Muscle layer of duodenum (tissue), 2 donors: ENCODE measurements around the gene CYTH3.

ENCODE experiments used
- H3K27ac ChIP-seq: one replicate; pipeline ENCODE4 v1.7.0; 2013; ENCODE audit warnings: mild to moderate bottlenecking, low read length
- H3K27me3 ChIP-seq: one replicate; pipeline ENCODE4 v1.7.0; 2013; ENCODE audit warnings: low read depth, mild to moderate bottlenecking, control low read depth, low read length
- H3K36me3 ChIP-seq, 2 donors: one replicate each; pipeline ENCODE4 v1.7.0; 2013; ENCODE audit warnings: low read length in 2 of 2, control low read depth in 1 of 2, mild to moderate bottlenecking in 1 of 2; ENCODE audit not compliant: insufficient read depth in 2 of 2, control insufficient read depth in 1 of 2
- H3K4me1 ChIP-seq, 2 donors: one replicate each; pipeline ENCODE4 v1.7.0; 2013; ENCODE audit warnings: low read length in 2 of 2, mild to moderate bottlenecking in 2 of 2, control low read depth in 1 of 2, moderate library complexity in 1 of 2; ENCODE audit not compliant: insufficient read depth in 2 of 2, control insufficient read depth in 1 of 2
- H3K4me3 ChIP-seq, 2 donors: one replicate each; pipeline ENCODE4 v1.7.0; 2013; ENCODE audit warnings: low read length in 2 of 2, low read depth in 1 of 2, mild to moderate bottlenecking in 1 of 2
- H3K9me3 ChIP-seq, 2 donors: one replicate each; pipeline ENCODE4 v1.7.0; 2013; ENCODE audit warnings: low read length in 2 of 2, control low read depth in 1 of 2, mild to moderate bottlenecking in 1 of 2; ENCODE audit not compliant: control insufficient read depth in 1 of 2
- donor health status: healthy.

CYTH3 gene

DNA sequence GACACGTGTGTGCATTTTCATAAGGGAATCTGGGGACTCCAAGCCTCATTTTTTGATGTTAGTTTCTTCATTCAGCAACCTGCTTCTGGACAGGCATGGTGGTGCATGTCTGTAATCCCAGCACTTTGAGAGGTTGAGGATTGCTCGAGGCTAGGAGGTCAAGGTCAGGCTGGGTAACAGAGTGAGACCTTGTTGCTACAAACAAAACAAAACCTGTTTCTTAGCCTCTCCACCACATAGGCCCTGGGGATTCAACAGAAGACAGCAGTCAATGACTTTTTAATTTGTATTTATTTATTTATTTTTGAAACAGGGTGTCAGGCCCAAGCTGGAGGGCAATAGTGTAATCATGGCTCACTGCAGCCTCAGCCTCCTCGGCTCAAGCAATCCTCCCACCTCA, 6.9 kb upstream of the CYTH3 start:
- no peaks in the 10 kb centered on the region for H3K4me1 ChIP-seq
- H3K4me3 ChIP-seq: no peak overlapping the region
- no peaks in the 10 kb centered on the region for H3K36me3 ChIP-seq
- H3K27me3 ChIP-seq: no peaks in the 10 kb centered on the region
- H3K9me3 ChIP-seq: no peaks in the 10 kb centered on the region
- no peak overlapping the region for H3K27ac ChIP-seq

DNA sequence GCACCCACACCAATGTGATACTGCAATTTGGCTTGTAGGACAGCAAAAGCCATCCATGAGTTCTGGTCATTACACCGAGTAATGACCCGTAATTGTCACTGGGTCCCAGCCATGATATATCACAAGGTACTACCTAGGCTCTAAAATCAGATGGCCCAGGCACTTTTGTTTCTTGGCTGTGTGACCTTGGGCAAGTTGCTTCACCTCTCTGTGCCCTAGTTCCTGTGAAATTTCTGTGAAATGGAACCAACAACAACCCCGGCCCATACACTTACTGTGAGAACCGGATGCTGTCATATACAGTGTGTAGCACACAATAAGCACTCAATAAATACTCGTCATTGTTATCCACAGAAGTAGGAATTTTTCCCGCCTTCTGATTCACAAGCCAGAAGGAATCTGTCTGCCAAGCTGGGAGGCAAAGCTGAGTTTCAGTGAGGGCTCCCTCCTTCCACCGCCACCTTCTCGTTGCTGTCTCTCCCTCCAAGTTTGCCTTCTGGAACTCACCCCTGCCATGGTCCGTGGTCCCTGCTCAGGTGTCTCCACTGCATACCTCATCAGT, 6.4 kb upstream of the CYTH3 start:
- Histone ChIP-seq H3K27me3 (no peaks in the 10 kb centered on the region), H3K4me1 (no peaks in the 10 kb centered on the region), H3K4me3 (no peak overlapping the region), H3K27ac (no peak overlapping the region), H3K9me3 (no peaks in the 10 kb centered on the region), H3K36me3 (no peaks in the 10 kb centered on the region)

DNA sequence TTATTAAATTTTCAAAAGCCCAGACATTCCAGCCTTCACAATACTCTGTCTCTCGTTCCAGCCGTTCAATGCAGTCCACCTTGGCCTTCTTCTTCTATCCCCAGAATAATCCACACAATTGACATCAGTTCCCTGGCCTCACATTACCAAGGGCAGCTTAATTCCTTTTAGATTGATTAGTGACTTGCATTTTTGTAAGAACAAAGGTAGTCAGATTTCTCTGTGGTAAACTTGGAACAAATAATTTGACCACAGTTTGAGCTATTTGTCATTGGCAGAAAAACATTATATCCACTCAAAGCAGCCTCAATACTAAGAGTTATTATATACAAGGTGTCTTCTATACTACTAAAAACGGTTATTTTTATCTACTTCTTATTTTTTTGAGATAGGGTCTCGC, 5.1 kb upstream of the CYTH3 start:
- H3K4me3 ChIP-seq: no peak overlapping the region
- H3K36me3 ChIP-seq: no peaks in the 10 kb centered on the region
- no peaks in the 10 kb centered on the region for H3K9me3 ChIP-seq
- no peak overlapping the region for H3K27ac ChIP-seq
- peaks cover 0 to 9% of the 10 kb centered on the region in 2 donors for H3K4me1 ChIP-seq
- no peaks in the 10 kb centered on the region for H3K27me3 ChIP-seq

DNA sequence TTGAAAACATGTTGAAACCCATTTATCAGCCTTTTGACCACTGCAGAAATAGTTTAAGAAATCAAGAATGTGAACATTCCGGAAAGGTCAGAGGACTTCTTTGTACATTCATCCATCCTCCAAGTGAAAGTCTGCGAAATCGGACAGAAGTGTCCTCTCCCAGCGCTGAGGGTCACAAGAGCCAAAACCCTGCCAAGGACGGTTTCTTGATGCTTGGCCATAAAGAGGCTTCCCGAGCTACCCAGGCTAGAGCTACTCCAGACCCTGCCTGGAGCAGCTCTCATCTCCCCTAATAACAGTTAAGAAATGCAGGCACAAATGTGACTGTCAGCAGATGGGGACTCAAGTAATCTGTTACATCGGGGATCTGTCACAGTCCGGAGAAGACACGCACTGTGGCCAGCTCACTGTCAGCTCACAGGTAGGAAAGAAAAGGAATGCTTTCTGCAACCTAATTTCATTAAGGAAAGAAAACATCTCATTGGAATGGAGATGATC, 4.5 kb upstream of the CYTH3 start:
- no peaks in the 10 kb centered on the region for H3K27me3 ChIP-seq
- H3K36me3 ChIP-seq: no peaks in the 10 kb centered on the region
- no peak overlapping the region for H3K4me3 ChIP-seq
- no peak overlapping the region for H3K27ac ChIP-seq
- H3K4me1 ChIP-seq: peaks cover 0 to 9% of the 10 kb centered on the region in 2 donors
- H3K9me3 ChIP-seq: no peaks in the 10 kb centered on the region

DNA sequence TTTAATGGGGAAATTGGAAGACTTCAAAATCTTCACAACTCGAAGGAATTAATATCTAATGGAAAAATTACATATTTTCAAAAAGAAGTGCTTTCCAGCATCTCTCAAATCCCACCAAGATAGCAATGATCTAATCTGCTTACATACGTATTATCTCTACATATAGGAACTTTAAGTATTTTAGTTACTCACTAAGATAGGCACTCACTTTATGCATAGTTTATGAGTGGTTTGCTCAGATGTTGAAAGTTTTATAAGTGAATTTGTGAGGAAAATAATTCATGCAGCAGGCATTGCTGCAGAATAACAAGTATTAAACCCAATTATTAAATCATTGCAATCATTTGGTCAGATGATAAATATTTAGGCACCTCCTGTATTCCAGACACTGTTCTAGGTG, 2.3 kb upstream of the CYTH3 start:
- H3K4me1 ChIP-seq: peaks cover 0 to 16% of the 10 kb centered on the region in 2 donors
- H3K27me3 ChIP-seq: no peaks in the 10 kb centered on the region
- H3K36me3 ChIP-seq: no peaks in the 10 kb centered on the region
- no peak overlapping the region for H3K27ac ChIP-seq
- H3K9me3 ChIP-seq: no peaks in the 10 kb centered on the region
- H3K4me3 ChIP-seq: no peak overlapping the region

DNA sequence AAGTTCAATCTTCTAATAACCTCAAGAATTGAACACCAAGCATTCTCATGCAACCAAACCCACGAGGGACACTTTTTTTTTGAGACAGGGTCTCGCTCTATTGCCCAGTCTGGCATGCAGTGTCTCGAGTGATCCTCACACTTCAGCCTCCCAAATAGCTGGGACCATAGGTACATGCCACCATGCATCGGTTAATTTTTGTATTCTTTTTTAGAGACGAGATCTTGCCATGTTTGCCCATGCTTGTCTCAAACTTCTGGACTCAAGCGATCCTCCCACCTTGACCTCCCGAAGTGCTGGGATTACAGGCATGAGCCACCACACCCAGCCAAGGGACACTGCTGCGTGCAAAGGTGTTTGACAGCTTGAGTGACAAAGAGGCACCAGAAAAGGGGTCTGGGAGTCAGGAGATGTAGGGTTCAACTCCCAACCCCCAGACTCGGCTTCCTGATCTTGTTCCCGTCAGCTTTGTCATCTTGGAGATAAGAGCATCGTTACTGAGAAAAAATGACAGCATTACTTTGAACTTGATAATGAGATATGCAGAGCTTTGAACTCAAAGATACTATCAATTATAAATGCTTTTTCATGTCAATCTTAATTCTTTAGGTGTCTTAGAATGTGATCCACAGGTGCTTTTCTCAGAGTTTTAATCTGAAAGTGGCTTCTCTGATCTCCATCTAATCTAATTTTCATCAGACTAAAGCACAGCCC, 1.6 kb upstream of the CYTH3 start:
- Histone ChIP-seq H3K4me3 (no peak overlapping the region), H3K27me3 (no peaks in the 10 kb centered on the region), H3K4me1 (peaks cover 5 to 21% of the 10 kb centered on the region in 2 donors), H3K27ac (no peak overlapping the region), H3K9me3 (no peaks in the 10 kb centered on the region), H3K36me3 (no peaks in the 10 kb centered on the region)

DNA sequence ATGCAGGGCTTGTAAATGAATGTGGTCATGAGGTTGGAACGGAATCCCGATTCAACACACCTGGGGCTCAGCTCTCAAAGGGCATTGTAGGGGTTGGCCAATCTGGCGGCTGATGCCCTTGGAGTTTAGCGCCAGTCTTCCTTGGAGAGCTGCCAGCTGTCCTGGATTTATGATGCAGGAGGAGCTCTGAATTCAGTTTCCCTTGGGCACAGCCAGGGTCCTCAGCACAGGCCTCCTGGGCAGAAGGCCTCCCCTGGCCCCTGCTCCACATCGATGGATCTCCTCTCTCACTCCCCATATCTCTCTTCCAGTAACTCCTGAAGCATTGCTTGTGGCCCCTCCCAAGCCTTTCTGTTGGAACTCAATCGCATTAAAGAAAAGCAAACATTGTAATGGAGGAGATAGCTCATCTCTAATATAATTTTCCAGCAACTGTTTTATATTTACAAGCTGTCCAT, 985 bp upstream of the CYTH3 start:
- Histone ChIP-seq H3K4me3 (peak overlapping the region in 1 of 2 donors; percentile 69), H3K27ac (no peak overlapping the region), H3K27me3 (no peaks in the 10 kb centered on the region), H3K36me3 (no peaks in the 10 kb centered on the region), H3K4me1 (peaks cover 10 to 21% of the 10 kb centered on the region in 2 donors), H3K9me3 (no peaks in the 10 kb centered on the region)

DNA sequence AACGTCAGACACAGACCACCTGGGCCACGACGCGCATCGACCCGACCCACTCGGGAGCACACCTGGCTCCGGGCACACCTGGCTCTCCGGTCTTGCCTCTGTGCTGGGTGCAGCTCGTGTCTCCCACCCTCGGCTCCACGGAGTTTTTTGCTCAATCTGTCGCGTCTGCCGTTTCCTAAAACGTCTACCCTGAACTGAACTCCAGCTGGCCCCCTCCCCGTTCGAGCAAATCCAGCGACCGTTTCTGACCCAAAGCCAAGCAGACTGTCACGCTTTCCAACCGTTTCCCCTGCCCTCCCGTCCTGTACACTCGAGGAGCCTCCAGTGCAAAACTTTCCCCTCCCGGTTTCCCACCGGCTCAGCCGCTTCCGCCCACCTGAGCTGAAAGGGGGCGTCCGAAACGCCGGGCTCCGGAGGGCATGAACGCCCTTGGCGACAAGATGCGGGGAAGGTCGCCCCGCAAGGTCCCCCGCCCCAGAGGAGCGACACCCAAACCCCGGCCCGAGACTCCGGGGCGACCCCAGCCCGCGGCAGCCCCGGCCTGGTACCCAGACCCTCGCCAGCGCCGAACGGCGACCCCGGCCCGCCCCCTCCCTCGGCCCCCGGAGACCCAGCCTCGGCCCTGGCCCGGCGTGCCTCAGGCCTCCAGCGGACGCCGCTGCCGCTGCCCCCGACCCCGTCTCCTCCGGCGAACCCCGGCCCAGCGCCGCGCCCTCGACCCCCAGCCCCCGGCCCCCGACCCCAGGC, 557 bp downstream of the CYTH3 start:
- H3K27ac ChIP-seq: peak overlapping the region; percentile 19
- H3K36me3 ChIP-seq: no peaks in the 10 kb centered on the region
- peaks cover 10 to 21% of the 10 kb centered on the region in 2 donors for H3K4me1 ChIP-seq
- H3K4me3 ChIP-seq: peak overlapping the region; percentile 69 to 86
- no peaks in the 10 kb centered on the region for H3K9me3 ChIP-seq
- H3K27me3 ChIP-seq: no peaks in the 10 kb centered on the region

DNA sequence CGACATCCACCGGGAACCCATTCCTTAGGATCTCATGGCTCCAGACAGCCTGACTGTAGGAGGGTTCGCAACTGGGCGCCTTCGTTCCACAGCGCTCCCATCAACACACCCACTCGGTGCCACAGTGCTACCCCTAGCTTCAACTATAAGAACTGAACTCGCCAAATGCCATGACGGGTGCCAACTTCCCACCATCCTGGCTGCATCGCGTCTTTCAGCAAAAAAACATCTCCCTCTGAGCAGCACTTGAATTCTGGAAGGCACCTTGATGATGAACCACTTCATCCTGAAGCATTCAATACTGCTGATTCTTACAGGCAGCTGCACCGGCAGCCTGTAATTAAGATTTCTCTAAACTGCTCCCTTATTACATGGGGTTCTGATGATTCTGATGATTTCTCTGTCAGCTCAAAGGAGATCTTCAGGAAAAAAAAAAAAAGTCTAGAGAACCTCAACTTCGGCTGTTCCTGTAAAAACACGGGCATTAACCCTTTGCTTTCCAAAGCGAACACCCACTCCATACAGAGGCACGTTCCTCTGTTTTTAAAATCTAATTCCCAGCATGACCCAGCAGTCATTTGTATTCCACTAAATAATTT, 1.3 kb downstream of the CYTH3 start:
- Histone ChIP-seq H3K4me3 (peak overlapping the region; percentile 69 to 86), H3K36me3 (no peaks in the 10 kb centered on the region), H3K27ac (peak overlapping the region; percentile 19), H3K4me1 (peaks cover 10 to 21% of the 10 kb centered on the region in 2 donors), H3K27me3 (no peaks in the 10 kb centered on the region), H3K9me3 (no peaks in the 10 kb centered on the region)

DNA sequence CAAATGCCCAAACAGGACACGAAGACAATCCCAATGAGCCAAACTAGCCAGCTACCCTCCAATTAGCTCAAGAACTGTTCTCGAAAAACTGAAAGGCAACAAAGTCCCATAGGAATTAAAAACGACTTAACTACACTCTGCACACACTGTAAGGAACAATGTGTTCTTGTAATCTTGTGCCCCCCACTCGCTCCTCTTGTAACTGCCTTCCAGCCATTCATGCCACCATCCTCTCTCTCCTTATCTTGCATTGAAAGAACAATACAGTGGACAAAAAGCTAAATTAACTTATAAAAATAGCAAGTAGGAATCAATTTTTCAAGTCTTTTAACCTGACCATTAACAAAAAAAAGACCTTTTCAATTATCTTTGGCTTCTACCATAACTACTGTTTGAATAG, 2.9 kb downstream of the CYTH3 start:
- Histone ChIP-seq H3K4me3 (no peak overlapping the region), H3K9me3 (no peaks in the 10 kb centered on the region), H3K27me3 (no peaks in the 10 kb centered on the region), H3K4me1 (peaks cover 10 to 21% of the 10 kb centered on the region in 2 donors), H3K27ac (peak overlapping the region; percentile 43), H3K36me3 (no peaks in the 10 kb centered on the region)

DNA sequence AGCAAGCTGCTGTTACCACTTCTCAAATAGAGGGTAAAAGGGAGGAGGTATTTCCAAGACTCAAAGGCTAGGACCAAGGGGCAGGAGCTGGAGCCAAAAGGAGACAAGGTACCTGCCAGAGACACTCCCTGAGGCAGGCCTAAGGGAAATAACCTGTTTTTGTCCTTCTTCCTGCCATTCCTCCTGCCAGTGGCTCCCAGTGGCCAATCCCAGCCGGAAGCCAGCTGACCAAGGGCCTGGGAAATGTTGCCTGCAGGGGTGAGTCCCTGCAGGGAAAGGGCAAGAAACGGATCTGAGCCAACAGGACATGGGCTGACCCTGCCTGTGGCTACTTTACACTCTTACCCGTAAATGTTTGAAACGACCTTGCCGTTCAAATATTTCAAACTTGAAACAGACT, 3.5 kb downstream of the CYTH3 start:
- Histone ChIP-seq H3K9me3 (no peaks in the 10 kb centered on the region), H3K4me3 (peak overlapping the region in 1 of 2 donors; percentile 11), H3K4me1 (peaks cover 10 to 21% of the 10 kb centered on the region in 2 donors), H3K27me3 (no peaks in the 10 kb centered on the region), H3K36me3 (no peaks in the 10 kb centered on the region), H3K27ac (peak overlapping the region; percentile 43)
